Stimulated activated CD8-positive, alpha-beta memory T cell treated with anti-CD3 and anti-CD28 coated beads, Interleukin-15, amount 100 ng/mL, for 48 hours (primary cell): Measurements from ENCODE around the gene CASP3.
"Not testable (repeated sequence)": the region's sequence is repeated elsewhere in the genome, so short reads cannot be mapped to it uniquely, and the experiment has no call there.

ENCODE experiments used
- DNase-seq, 2 donors: peaks; one replicate each; pipeline ENCODE4 v3.0.0-alpha.2; 2020; ENCODE audit warnings: low read depth in 2 of 2

The CASP3 gene

GRCh38 chr4:184664445-184665210 is 15.4 kb upstream of the CASP3 start:
- no peak for DNase-seq

- DNase-seq: no peak
Observed at GRCh38 chr4:184662236-184662635, 13.0 kb upstream of the CASP3 start.

- DNase-seq: no peak
Observed at GRCh38 chr4:184660978-184661377, 11.7 kb upstream of the CASP3 start.

GRCh38 chr4:184657820-184658219 is 8.6 kb upstream of the CASP3 start:
- DNase-seq: not testable (repeated sequence)

GRCh38 chr4:184657144-184657543 is 7.9 kb upstream of the CASP3 start:
- DNase-seq: no peak

GRCh38 chr4:184655889-184656869 is 6.9 kb upstream of the CASP3 start:
- DNase-seq: no peak

- no peak for DNase-seq
Observed at GRCh38 chr4:184653650-184654049, 4.4 kb upstream of the CASP3 start.

- DNase-seq: not testable (repeated sequence)
Observed at GRCh38 chr4:184652681-184653080, 3.4 kb upstream of the CASP3 start.

- DNase-seq: no peak
Observed at GRCh38 chr4:184651899-184652298, 2.7 kb upstream of the CASP3 start.

GRCh38 chr4:184649971-184650855 is 966 bp upstream of the CASP3 start:
- no peak for DNase-seq

- peak; percentile 21 to 41 for DNase-seq
Observed at GRCh38 chr4:184648313-184649025, 778 bp downstream of the CASP3 start.

- no peak for DNase-seq
Observed at GRCh38 chr4:184648054-184648312, 1.3 kb downstream of the CASP3 start.

- no peak for DNase-seq
Observed at GRCh38 chr4:184647266-184648053, 1.8 kb downstream of the CASP3 start.

GRCh38 chr4:184645904-184646610 is 3.2 kb downstream of the CASP3 start:
- no peak for DNase-seq

- no peak for DNase-seq
Observed at GRCh38 chr4:184644553-184645307, 4.5 kb downstream of the CASP3 start.

- DNase-seq: no peak
Observed at GRCh38 chr4:184643731-184644130, 5.5 kb downstream of the CASP3 start.

- no peak for DNase-seq
Observed at GRCh38 chr4:184641451-184641850, 7.8 kb downstream of the CASP3 start.

GRCh38 chr4:184641022-184641421 is 8.2 kb downstream of the CASP3 start:
- DNase-seq: no peak

GRCh38 chr4:184636897-184637296 is 12.3 kb downstream of the CASP3 start:
- DNase-seq: no peak
